NOMO-1 (cell line): ENCODE results near the gene KRT15.

Source experiments
- DNase-seq, 2 experiments: peaks; one replicate each; lab custom pipeline; 2025; ENCODE audit not compliant: unreplicated experiment in 2 of 2; lab: John Stamatoyannopoulos, UW

The KRT15 gene

GRCh38 chr17:41518789-41519449 is at the start of gene KRT15:
TSS of gene KRT15 (minus strand) at chr17:41518890. CDS start at chr17:41518827, 63 bp downstream.
- no peak for DNase-seq

GRCh38 chr17:41567317-41567716 is 48.6 kb upstream of the KRT15 start:
- no peak for DNase-seq

GRCh38 chr17:41565338-41565737 is 46.6 kb upstream of the KRT15 start:
- DNase-seq: no peak

GRCh38 chr17:41563607-41564170 is 45.0 kb upstream of the KRT15 start:
- no peak for DNase-seq

- DNase-seq: no peak
These were observed 42.9 kb upstream of the KRT15 start for GRCh38 chr17:41561554-41561953.

- DNase-seq: no peak
These were observed 40.9 kb upstream of the KRT15 start for GRCh38 chr17:41559548-41559947.

- no peak for DNase-seq
These were observed 38.2 kb upstream of the KRT15 start for GRCh38 chr17:41556931-41557330.

- DNase-seq: no peak
These were observed 37.6 kb upstream of the KRT15 start for GRCh38 chr17:41556306-41556705.

GRCh38 chr17:41555105-41555887 is 36.6 kb upstream of the KRT15 start:
- DNase-seq: no peak

GRCh38 chr17:41553987-41554680 is 35.4 kb upstream of the KRT15 start:
- DNase-seq: no peak

- DNase-seq: no peak
These were observed 34.5 kb upstream of the KRT15 start for GRCh38 chr17:41553176-41553575.

GRCh38 chr17:41552455-41552854 is 33.8 kb upstream of the KRT15 start:
- no peak for DNase-seq

GRCh38 chr17:41551365-41551764 is 32.7 kb upstream of the KRT15 start:
- DNase-seq: no peak

GRCh38 chr17:41549596-41550039 is 30.9 kb upstream of the KRT15 start:
- DNase-seq: no peak

- DNase-seq: peak; percentile 69 to 86
These were observed 30.3 kb upstream of the KRT15 start for GRCh38 chr17:41548844-41549595.

GRCh38 chr17:41547921-41548843 is 29.5 kb upstream of the KRT15 start:
- peak; percentile 12 to 30 for DNase-seq

GRCh38 chr17:41547378-41547841 is 28.7 kb upstream of the KRT15 start:
- DNase-seq: no peak

GRCh38 chr17:41546819-41547218 is 28.1 kb upstream of the KRT15 start:
- DNase-seq: no peak

GRCh38 chr17:41545829-41546410 is 27.2 kb upstream of the KRT15 start:
- DNase-seq: no peak
